ENCODE data around the gene TPI1.

The TPI1 gene

DNA sequence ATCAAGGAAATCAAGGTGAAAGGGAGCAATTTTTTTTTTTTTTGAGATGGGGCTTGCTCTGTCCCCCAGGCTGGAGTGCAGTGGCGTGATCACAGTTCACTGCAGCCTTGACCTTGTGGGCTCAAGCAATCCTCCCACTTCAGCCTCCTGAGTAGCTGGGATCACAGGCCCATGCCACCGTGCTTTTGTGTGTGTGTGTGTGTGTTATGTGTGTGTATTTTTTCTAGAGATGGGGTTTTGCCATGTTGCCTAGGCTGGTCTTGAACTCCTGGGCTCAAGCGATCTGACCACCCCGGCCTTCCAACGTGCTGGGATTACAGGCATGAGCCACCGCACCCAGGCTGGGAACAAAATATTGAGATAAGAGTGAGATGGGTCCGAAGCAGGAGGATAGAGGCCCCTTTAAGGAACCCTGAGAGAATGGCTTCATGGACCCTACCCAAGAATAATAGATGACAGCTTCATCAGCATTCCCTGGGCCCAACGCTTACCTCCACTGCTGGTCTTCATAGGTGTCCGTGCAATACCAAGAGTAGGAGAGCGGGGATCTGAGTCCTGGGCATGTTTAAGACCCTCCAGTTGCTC lies 17.3 kb upstream of the TPI1 start:
- peak overlapping the region; percentile 89 for H3K4me3 ChIP-seq (ENCODE audit: low read depth, low read length)
- DNase-seq (ENCODE audit: low read depth): no peak
- TF ChIP-seq POLR2A (IDR thresholded peaks at IDR 0.05; ENCODE audit: extremely low read depth, insufficient read length) (no peak), MYC (IDR thresholded peaks at IDR 0.05; ENCODE audit: low read depth, low read length) (no peak)
- TF ChIP-seq, protein P1, sequence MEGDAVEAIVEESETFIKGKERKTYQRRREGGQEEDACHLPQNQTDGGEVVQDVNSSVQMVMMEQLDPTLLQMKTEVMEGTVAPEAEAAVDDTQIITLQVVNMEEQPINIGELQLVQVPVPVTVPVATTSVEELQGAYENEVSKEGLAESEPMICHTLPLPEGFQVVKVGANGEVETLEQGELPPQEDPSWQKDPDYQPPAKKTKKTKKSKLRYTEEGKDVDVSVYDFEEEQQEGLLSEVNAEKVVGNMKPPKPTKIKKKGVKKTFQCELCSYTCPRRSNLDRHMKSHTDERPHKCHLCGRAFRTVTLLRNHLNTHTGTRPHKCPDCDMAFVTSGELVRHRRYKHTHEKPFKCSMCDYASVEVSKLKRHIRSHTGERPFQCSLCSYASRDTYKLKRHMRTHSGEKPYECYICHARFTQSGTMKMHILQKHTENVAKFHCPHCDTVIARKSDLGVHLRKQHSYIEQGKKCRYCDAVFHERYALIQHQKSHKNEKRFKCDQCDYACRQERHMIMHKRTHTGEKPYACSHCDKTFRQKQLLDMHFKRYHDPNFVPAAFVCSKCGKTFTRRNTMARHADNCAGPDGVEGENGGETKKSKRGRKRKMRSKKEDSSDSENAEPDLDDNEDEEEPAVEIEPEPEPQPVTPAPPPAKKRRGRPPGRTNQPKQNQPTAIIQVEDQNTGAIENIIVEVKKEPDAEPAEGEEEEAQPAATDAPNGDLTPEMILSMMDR (IDR thresholded peaks at IDR 0.05; ENCODE audit: low read depth, low read length): no peak
- TF ChIP-seq, protein P2, sequence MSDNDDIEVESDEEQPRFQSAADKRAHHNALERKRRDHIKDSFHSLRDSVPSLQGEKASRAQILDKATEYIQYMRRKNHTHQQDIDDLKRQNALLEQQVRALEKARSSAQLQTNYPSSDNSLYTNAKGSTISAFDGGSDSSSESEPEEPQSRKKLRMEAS (IDR thresholded peaks at IDR 0.05; ENCODE audit: low read depth, low read length): no peak

DNA sequence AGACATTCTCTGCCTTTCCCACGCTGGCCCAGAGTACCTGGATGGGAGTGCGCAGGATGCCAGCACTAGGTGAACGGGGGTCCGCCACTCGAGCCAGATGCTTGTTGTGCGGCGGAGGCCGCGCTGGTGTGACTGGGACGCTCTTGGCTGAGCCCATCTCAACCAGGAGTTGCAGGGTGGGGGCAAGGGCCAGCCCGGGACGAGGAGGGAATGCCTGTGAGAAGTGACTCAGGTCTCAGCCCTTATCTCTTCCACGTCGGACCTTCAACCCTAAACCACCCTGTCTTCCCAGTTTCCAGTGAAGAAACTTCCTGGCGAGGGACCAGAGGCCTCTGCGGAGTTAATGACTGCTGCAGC lies 16.6 kb upstream of the TPI1 start:
- TF ChIP-seq, protein P1 (IDR thresholded peaks at IDR 0.05; ENCODE audit: low read depth, low read length): no peak
- TF ChIP-seq, protein P2 (IDR thresholded peaks at IDR 0.05; ENCODE audit: low read depth, low read length): no peak
- TF ChIP-seq MYC (IDR thresholded peaks at IDR 0.05; ENCODE audit: low read depth, low read length) (no peak), POLR2A (IDR thresholded peaks at IDR 0.05; ENCODE audit: extremely low read depth, insufficient read length) (no peak)
- peak overlapping the region; percentile 89 for H3K4me3 ChIP-seq (ENCODE audit: low read depth, low read length)
- no peak for DNase-seq (ENCODE audit: low read depth)

DNA sequence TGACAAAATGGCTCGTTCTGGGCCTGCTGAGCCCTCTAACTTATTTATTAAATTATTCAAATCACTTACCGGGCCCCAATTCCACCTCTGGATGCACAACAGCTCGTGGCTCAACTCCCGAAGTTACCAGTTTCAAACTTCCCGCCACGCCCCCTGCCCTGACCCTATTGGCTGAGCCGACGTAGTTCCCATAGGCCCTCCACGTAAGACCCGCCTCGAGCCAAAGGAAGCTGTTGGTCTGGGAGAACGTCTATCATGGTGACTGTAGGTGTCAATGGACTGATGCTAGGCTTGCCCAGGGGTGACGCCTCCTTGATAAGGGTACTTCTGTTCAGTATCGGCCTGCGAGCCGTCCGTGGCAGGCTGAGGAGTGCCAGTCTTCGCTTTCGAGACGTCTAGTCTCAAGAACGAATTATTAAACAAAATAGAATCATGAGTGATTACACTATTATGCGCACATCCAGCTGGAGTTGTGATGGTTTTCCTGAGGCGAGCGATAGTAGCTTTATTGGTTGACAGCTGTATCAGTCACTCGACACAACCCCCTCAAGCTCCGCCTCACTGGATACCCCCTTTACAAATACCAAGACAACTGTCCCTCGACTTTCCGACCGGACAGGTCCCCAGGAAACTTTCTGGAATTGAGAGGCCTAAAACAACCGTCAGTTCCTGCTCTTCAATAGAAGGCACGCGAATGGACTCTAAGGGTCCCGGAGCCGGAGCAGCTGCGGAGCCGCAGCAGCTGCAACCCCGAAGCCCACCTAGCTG lies 16.0 kb upstream of the TPI1 start, which contains the start of gene CDCA3:
Gene CDCA3 (minus strand): TSS at position 134 of the 768 bp plus-strand sequence. CDS start 334 bp downstream, outside the sequence.
- H3K4me3 ChIP-seq (ENCODE audit: low read depth, low read length): peak within 1 kb of the TSS; percentile 89
- peak; percentile 98 for DNase-seq (ENCODE audit: low read depth)
- TF ChIP-seq, protein P1 (IDR thresholded peaks at IDR 0.05; ENCODE audit: low read depth, low read length): no peak
- TF ChIP-seq MYC (IDR thresholded peaks at IDR 0.05; ENCODE audit: low read depth, low read length): peak; percentile 78
- TF ChIP-seq, protein P2 (IDR thresholded peaks at IDR 0.05; ENCODE audit: low read depth, low read length): peak; percentile 81
- TF ChIP-seq POLR2A (IDR thresholded peaks at IDR 0.05; ENCODE audit: extremely low read depth, insufficient read length): peak; percentile 57

DNA sequence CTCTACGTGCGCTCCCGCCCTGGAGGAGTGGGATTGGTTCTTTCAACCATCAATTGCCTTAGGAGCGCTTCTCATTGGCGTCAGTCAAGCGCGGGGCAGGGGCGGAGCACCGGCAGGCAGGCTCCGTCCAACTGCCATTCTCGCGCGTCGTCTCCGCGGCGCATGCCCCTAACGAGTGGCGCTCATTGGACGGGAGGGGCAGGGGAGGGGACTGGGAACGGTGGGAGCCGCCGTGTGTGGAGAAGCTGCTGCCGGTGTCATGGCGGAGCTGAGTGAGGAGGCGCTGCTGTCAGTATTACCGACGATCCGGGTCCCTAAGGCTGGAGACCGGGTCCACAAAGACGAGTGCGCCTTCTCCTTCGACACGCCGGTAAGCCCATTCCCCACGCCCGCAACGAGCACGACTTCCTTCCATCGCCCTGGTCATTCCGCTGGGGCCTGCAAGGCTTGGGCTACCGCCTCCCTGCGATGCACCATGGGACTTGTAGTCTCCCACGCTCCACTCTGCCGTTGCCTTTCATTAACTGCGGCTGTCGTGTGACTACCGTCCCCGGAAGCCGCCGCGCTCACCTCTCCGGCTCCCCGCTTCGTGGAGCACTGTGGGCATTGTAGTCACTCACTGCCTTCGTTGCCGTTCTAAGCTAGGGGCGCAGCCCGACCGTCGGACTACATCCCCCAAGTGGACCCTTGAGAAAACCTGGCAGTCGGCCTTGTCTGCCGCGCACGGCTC lies 15.2 kb upstream of the TPI1 start, which contains the start of gene USP5:
Gene USP5 (plus strand): TSS at position 230 of the 730 bp plus-strand sequence. CDS start 30 bp downstream, at position 260.
- peak within 1 kb of the TSS; percentile 89 for H3K4me3 ChIP-seq (ENCODE audit: low read depth, low read length)
- TF ChIP-seq MYC (IDR thresholded peaks at IDR 0.05; ENCODE audit: low read depth, low read length) (peak; percentile 52), POLR2A (IDR thresholded peaks at IDR 0.05; ENCODE audit: extremely low read depth, insufficient read length) (peak; percentile 76)
- TF ChIP-seq, protein P2 (IDR thresholded peaks at IDR 0.05; ENCODE audit: low read depth, low read length): peak; percentile 28; the same call in 1 of the 2 replicates
- TF ChIP-seq, protein P1 (IDR thresholded peaks at IDR 0.05; ENCODE audit: low read depth, low read length): no peak

DNA sequence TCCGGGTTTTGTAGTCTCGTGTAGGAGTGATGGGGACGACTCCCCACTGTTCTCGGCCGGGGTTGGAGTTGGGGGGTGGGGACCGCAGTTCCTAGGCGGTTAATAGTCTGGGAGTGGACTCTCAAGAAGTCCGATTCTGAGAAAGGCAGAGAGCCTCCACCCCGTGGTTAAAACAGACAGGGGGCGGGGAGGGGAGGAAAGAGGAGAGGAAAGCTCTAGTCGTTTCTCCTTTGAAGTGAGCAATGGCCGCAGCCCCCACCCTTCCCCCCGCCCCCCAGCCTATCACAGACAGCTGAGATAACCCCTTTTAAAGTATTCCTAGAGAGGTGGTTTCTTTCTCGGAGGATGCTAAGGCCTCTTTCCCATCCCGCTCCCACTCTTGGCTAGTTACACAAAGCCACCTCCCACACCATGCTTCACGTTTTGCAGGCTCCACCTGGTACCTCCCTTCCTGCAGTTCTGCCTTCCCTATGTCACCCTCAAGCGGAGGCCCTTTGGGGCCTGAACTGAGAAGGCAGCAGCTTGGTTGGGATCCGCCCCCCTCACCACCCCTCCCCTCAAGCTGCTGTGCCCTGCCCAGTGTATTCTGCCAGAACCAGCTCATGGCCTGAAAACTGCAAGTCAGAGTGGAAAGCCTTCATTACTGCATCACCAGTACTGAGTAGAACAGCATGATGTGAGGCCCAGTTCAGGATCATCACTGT lies 14.5 kb upstream of the TPI1 start:
- TF ChIP-seq, protein P2 (IDR thresholded peaks at IDR 0.05; ENCODE audit: low read depth, low read length): no peak
- TF ChIP-seq, protein P1 (IDR thresholded peaks at IDR 0.05; ENCODE audit: low read depth, low read length): no peak
- TF ChIP-seq POLR2A (IDR thresholded peaks at IDR 0.05; ENCODE audit: extremely low read depth, insufficient read length) (no peak), MYC (IDR thresholded peaks at IDR 0.05; ENCODE audit: low read depth, low read length) (no peak)
- peak; percentile 58 for DNase-seq (ENCODE audit: low read depth)

More for the DNA sequence above, 15.2 kb upstream of the TPI1 start, which contains the start of gene USP5:
- DNase-seq (ENCODE audit: low read depth): peak; percentile 100

More for the DNA sequence above, 14.5 kb upstream of the TPI1 start:
- H3K4me3 ChIP-seq (ENCODE audit: low read depth, low read length): peak overlapping the region; percentile 89
